ENCODE results near the gene IDH3A. TPM values are rescaled to one million over a fixed set of nuclear protein-coding genes. Genes with fewer than 3 reads are reported as not detected.
A peak's percentile ranks its signal among the peaks of the same experiment; 100 is the strongest.

Gene IDH3A
- polyA plus RNA-seq, 3 donors = 46.5 to 85.0 (median 74.0) TPM

DNA sequence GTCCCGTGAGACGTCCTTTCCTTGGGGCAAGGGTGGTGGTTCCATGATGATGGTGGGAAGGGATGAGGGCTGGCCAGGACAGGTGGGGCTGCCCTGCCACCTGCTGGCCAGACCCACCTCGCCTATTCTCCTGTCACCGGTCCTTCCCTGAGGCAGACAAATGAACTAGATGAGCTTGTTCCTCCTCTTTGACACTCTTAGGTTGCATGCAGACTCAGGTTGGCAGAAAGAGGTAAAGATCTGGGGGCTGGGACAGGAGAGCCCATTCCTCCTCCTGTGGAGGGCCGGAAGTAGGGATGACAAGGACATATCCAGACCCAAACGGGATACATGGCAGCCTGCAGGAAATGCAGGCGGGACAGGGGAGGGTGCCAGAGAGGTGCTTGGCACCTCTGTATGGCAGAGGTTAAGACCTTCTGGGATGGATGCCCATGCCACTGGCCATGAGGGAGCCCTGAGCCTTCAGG, 46.6 kb downstream of the IDH3A start:
- H3K4me3 ChIP-seq (replicated peaks in 1 of 3; ENCODE audit: low read depth in 2 of 3, low read length in 3 of 3) = no peak overlapping the region
- no peaks in the 10 kb centered on the region for H3K27me3 ChIP-seq (ENCODE audit: control insufficient read depth in 2 of 2, insufficient read depth in 2 of 2, low read length in 2 of 2)
- Mint-ChIP-seq H3K27me3 (ENCODE audit: low read depth in 3 of 3) (peaks cover 0 to 7% (median 4%) of the 10 kb centered on the region in 3 donors), H3K4me1 (peaks cover 4% of the 10 kb centered on the region), H3K36me3 (no peaks in the 10 kb centered on the region), H3K9me3 (peaks cover 0 to 4% (median 0%) of the 10 kb centered on the region in 7 donors), H3K4me3 (no peak overlapping the region), H3K27ac (peak overlapping the region in 1 of 7 donors; percentile 50)
- 36% methylated on average over 4 of the region's 7 CpGs for WGBS (ENCODE audit: insufficient coverage)
- H3K27ac ChIP-seq (ENCODE audit: low read depth in 1 of 2, low read length in 2 of 2) = no peak overlapping the region
- peak; percentile 37 to 58 (median 54) for DNase-seq
- TF ChIP-seq, protein P1, sequence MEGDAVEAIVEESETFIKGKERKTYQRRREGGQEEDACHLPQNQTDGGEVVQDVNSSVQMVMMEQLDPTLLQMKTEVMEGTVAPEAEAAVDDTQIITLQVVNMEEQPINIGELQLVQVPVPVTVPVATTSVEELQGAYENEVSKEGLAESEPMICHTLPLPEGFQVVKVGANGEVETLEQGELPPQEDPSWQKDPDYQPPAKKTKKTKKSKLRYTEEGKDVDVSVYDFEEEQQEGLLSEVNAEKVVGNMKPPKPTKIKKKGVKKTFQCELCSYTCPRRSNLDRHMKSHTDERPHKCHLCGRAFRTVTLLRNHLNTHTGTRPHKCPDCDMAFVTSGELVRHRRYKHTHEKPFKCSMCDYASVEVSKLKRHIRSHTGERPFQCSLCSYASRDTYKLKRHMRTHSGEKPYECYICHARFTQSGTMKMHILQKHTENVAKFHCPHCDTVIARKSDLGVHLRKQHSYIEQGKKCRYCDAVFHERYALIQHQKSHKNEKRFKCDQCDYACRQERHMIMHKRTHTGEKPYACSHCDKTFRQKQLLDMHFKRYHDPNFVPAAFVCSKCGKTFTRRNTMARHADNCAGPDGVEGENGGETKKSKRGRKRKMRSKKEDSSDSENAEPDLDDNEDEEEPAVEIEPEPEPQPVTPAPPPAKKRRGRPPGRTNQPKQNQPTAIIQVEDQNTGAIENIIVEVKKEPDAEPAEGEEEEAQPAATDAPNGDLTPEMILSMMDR (IDR thresholded peaks at IDR 0.05) = peak; percentile 77
- intact Hi-C loops (cut with micrococcal nuclease) = loop anchor here (1.0 to 5.0 kb wide), 4 partner anchors 63 to 83 kb away; partner anchors contain the start of gene CIB2 (in 1 of the 2)
- peaks cover 0 to 3% of the 10 kb centered on the region in 2 donors for H3K4me1 ChIP-seq (ENCODE audit: control insufficient read depth in 1 of 2, insufficient read depth in 2 of 2, low read length in 2 of 2)
- no peak overlapping the region for H2AFZ ChIP-seq (ENCODE audit: insufficient read depth, low read depth, low read length, poor library complexity, severe bottlenecking)
- no peak overlapping the region for H3K9ac ChIP-seq (ENCODE audit: insufficient read depth, low read length, poor library complexity, severe bottlenecking)
- no peaks in the 10 kb centered on the region for H3K9me3 ChIP-seq (replicated peaks in 1 of 2; ENCODE audit: control insufficient read depth in 1 of 2, insufficient read depth in 1 of 2, low read length in 2 of 2)
- H4K20me1 ChIP-seq (ENCODE audit: insufficient read depth, low read length) = no peaks in the 10 kb centered on the region
- no peaks in the 10 kb centered on the region for H3K79me2 ChIP-seq (ENCODE audit: insufficient read depth, low read length)
- no peak overlapping the region for H3K4me2 ChIP-seq (replicated peaks; ENCODE audit: extremely low read depth, low read length, poor library complexity, severe bottlenecking)
- no peaks in the 10 kb centered on the region for H3K36me3 ChIP-seq (replicated peaks in 1 of 2; ENCODE audit: control insufficient read depth in 1 of 2, insufficient read depth in 2 of 2, low read length in 2 of 2)

- Histone ChIP-seq H3K27me3 (ENCODE audit: control insufficient read depth in 2 of 2, insufficient read depth in 2 of 2, low read length in 2 of 2) (no peaks in the 10 kb centered on the region), H3K4me3 (replicated peaks in 1 of 3; ENCODE audit: low read depth in 2 of 3, low read length in 3 of 3) (no peak overlapping the region), H3K27ac (ENCODE audit: low read depth in 1 of 2, low read length in 2 of 2) (no peak overlapping the region), H3K79me2 (ENCODE audit: insufficient read depth, low read length) (no peaks in the 10 kb centered on the region), H3K36me3 (replicated peaks in 1 of 2; ENCODE audit: control insufficient read depth in 1 of 2, insufficient read depth in 2 of 2, low read length in 2 of 2) (no peaks in the 10 kb centered on the region), H3K9ac (ENCODE audit: insufficient read depth, low read length, poor library complexity, severe bottlenecking) (no peak overlapping the region), H2AFZ (ENCODE audit: insufficient read depth, low read depth, low read length, poor library complexity, severe bottlenecking) (no peak overlapping the region), H4K20me1 (ENCODE audit: insufficient read depth, low read length) (no peaks in the 10 kb centered on the region), H3K9me3 (replicated peaks in 1 of 2; ENCODE audit: control insufficient read depth in 1 of 2, insufficient read depth in 1 of 2, low read length in 2 of 2) (no peaks in the 10 kb centered on the region), H3K4me2 (replicated peaks; ENCODE audit: extremely low read depth, low read length, poor library complexity, severe bottlenecking) (no peak overlapping the region), H3K4me1 (ENCODE audit: control insufficient read depth in 1 of 2, insufficient read depth in 2 of 2, low read length in 2 of 2) (peaks cover 0 to 3% of the 10 kb centered on the region in 2 donors)
- intact Hi-C loops (cut with micrococcal nuclease) = loop anchor here (5.0 kb wide), 3 partner anchors 65 to 85 kb away; partner anchors contain the start of gene CIB2 (in 1 of the 2)
- H3K27me3 Mint-ChIP-seq (ENCODE audit: low read depth in 3 of 3) = peaks cover 0 to 7% (median 4%) of the 10 kb centered on the region in 3 donors
- 53% methylated on average over 2 of the region's 7 CpGs for WGBS (ENCODE audit: insufficient coverage)
- H3K27ac Mint-ChIP-seq = no peak overlapping the region
- no peaks in the 10 kb centered on the region for H3K36me3 Mint-ChIP-seq
- no peak overlapping the region for H3K4me3 Mint-ChIP-seq
- DNase-seq = no peak
- peaks cover 0 to 2% (median 0%) of the 10 kb centered on the region in 7 donors for H3K9me3 Mint-ChIP-seq
- TF ChIP-seq, protein P1 (IDR thresholded peaks at IDR 0.05) = no peak
- peaks cover 4% of the 10 kb centered on the region for H3K4me1 Mint-ChIP-seq
These were observed 48.5 kb downstream of the IDH3A start for GRCh38 chr15:78197632-78198031.

Measured in CD14-positive monocyte (primary cell).